RCC 7860 (cell line): ENCODE measurements around the gene EPS8L3.
"Not testable (repeated sequence)": the region's sequence is repeated elsewhere in the genome, so short reads cannot be mapped to it uniquely, and the experiment has no call there.

Experiments used
- DNase-seq: peaks from one replicate; pipeline ENCODE4 v3.0.0-alpha.2; 2015; ENCODE audit warnings: low spot score
- FAIRE-seq: peaks from 2 replicates; lab custom pipeline; 2012; peaks lifted over from hg19 to GRCh38; lab: Jason Lieb, UNC

Gene EPS8L3

GRCh38 chr1:109782514-109782913 lies 18.8 kb upstream of the EPS8L3 start:
- DNase-seq (no peak), FAIRE-seq (no peak)

- FAIRE-seq (no peak), DNase-seq (no peak)
These were observed 18.1 kb upstream of the EPS8L3 start for GRCh38 chr1:109781806-109782205.

GRCh38 chr1:109780982-109781381 lies 17.3 kb upstream of the EPS8L3 start:
- FAIRE-seq (no peak), DNase-seq (no peak)

- FAIRE-seq (no peak), DNase-seq (no peak)
These were observed 14.4 kb upstream of the EPS8L3 start for GRCh38 chr1:109777980-109778625.

- DNase-seq (no peak), FAIRE-seq (no peak)
These were observed 13.7 kb upstream of the EPS8L3 start for GRCh38 chr1:109777436-109777835.

GRCh38 chr1:109776911-109777310 lies 13.2 kb upstream of the EPS8L3 start:
- DNase-seq (peak; percentile 78), FAIRE-seq (no peak)

- DNase-seq = no peak
- FAIRE-seq = no peak
These were observed 12.6 kb upstream of the EPS8L3 start for GRCh38 chr1:109776206-109776835.

GRCh38 chr1:109775398-109775797 lies 11.7 kb upstream of the EPS8L3 start:
- no peak for FAIRE-seq
- DNase-seq = peak; percentile 45

GRCh38 chr1:109773900-109774485 lies 10.3 kb upstream of the EPS8L3 start:
- DNase-seq = no peak
- no peak for FAIRE-seq

GRCh38 chr1:109773203-109773899 lies 9.6 kb upstream of the EPS8L3 start:
- FAIRE-seq (no peak), DNase-seq (peak; percentile 75)

GRCh38 chr1:109772658-109773202 lies 9.0 kb upstream of the EPS8L3 start:
- DNase-seq = no peak
- no peak for FAIRE-seq

GRCh38 chr1:109771712-109772657 lies 8.3 kb upstream of the EPS8L3 start:
- DNase-seq (no peak), FAIRE-seq (no peak)

GRCh38 chr1:109770331-109771095 lies 6.8 kb upstream of the EPS8L3 start:
- FAIRE-seq (no peak), DNase-seq (no peak)

- FAIRE-seq (peak; percentile 69), DNase-seq (peak; percentile 75)
These were observed 5.8 kb upstream of the EPS8L3 start for GRCh38 chr1:109769330-109770078.

- DNase-seq = no peak
- FAIRE-seq = no peak
These were observed 5.1 kb upstream of the EPS8L3 start for GRCh38 chr1:109768820-109769219.

GRCh38 chr1:109768335-109768650 lies 4.6 kb upstream of the EPS8L3 start:
- FAIRE-seq = no peak
- DNase-seq = no peak

- no peak for FAIRE-seq
- DNase-seq = no peak
These were observed 4.1 kb upstream of the EPS8L3 start for GRCh38 chr1:109767637-109768334.

GRCh38 chr1:109766991-109767636 lies 3.4 kb upstream of the EPS8L3 start:
- FAIRE-seq, DNase-seq: not testable (repeated sequence)
